NB4 (cell line): Measurements from ENCODE around the gene FIBCD1.

ENCODE experiments used
- DNase-seq: peaks from one replicate; pipeline ENCODE4 v3.0.0; 2010; ENCODE audit warnings: low read depth
- H3K4me3 ChIP-seq: one replicate; pipeline ENCODE4 v1.5.1; 2011; ENCODE audit warnings: mild to moderate bottlenecking, low read depth, low read length, moderate library complexity
- MYC ChIP-seq: IDR thresholded peaks from 2 replicates; pipeline ENCODE4 v1.6.1; 2011; ENCODE audit warnings: low read depth, low read length
- POLR2A ChIP-seq: IDR thresholded peaks from 2 replicates; pipeline ENCODE4 v1.6.1; 2011; ENCODE audit warnings: mild to moderate bottlenecking; ENCODE audit not compliant: insufficient read length; ENCODE audit errors: extremely low read depth
- TF ChIP-seq, protein P1 (sequence below): IDR thresholded peaks from one replicate; pipeline ENCODE4 v1.5.1; 2012; ENCODE audit warnings: low read depth, low read length
- TF ChIP-seq, protein P2 (sequence below): IDR thresholded peaks from 2 replicates; pipeline ENCODE4 v1.6.1; 2011; ENCODE audit warnings: low read depth, low read length

Gene FIBCD1, protein sequence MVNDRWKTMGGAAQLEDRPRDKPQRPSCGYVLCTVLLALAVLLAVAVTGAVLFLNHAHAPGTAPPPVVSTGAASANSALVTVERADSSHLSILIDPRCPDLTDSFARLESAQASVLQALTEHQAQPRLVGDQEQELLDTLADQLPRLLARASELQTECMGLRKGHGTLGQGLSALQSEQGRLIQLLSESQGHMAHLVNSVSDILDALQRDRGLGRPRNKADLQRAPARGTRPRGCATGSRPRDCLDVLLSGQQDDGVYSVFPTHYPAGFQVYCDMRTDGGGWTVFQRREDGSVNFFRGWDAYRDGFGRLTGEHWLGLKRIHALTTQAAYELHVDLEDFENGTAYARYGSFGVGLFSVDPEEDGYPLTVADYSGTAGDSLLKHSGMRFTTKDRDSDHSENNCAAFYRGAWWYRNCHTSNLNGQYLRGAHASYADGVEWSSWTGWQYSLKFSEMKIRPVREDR

DNA sequence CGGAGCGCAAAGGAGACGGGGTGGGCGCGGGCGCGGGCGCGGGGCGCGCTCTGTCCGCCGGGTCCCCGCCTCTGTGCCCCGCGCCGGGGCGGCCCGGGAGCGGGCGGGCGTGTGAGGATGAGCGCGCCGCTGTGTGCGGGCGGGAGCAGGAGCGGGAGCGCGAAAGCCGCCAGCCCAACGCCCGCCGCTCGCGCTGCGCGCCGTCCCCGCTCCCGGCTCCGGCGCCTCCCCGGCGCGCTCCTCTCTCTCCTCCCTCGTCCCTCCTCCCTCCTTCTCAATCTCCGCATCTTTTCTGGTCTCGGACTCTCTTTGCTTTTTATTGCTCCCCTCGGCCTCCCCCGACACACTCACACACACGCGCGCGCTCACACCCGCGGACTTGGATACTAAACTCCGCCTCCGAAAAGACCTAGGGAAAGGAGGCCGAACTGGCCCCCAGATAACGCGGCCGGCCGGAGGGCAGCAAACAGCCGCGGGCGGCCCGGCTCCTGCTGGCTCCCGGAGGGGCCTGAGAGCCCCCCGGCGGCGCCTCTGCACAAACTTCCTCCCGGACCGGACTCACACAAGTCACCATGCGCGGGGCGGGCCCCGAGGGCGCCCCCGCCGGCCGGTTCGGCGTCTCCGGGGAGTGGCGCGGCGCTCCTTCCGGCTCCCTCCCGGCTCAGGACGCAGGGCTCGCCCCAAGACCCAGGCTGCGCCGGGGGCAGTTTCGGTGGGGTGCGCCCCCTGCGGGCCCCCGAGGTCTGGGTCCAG, at the start of gene FIBCD1:
Gene FIBCD1 (minus strand): TSS at position 596 of the 753 bp plus-strand sequence. CDS start 640 bp downstream, outside the sequence.
- peak within 1 kb of the TSS; percentile 38 for H3K4me3 ChIP-seq
- TF ChIP-seq, protein P1, sequence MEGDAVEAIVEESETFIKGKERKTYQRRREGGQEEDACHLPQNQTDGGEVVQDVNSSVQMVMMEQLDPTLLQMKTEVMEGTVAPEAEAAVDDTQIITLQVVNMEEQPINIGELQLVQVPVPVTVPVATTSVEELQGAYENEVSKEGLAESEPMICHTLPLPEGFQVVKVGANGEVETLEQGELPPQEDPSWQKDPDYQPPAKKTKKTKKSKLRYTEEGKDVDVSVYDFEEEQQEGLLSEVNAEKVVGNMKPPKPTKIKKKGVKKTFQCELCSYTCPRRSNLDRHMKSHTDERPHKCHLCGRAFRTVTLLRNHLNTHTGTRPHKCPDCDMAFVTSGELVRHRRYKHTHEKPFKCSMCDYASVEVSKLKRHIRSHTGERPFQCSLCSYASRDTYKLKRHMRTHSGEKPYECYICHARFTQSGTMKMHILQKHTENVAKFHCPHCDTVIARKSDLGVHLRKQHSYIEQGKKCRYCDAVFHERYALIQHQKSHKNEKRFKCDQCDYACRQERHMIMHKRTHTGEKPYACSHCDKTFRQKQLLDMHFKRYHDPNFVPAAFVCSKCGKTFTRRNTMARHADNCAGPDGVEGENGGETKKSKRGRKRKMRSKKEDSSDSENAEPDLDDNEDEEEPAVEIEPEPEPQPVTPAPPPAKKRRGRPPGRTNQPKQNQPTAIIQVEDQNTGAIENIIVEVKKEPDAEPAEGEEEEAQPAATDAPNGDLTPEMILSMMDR, result peak; percentile 43
- no peak for TF ChIP-seq POLR2A
- no peak; the same call in 1 of the 2 replicates for TF ChIP-seq MYC
- TF ChIP-seq, protein P2, sequence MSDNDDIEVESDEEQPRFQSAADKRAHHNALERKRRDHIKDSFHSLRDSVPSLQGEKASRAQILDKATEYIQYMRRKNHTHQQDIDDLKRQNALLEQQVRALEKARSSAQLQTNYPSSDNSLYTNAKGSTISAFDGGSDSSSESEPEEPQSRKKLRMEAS, result peak; percentile 44; the same call in 1 of the 2 replicates
- DNase-seq, result peak; percentile 82

DNA sequence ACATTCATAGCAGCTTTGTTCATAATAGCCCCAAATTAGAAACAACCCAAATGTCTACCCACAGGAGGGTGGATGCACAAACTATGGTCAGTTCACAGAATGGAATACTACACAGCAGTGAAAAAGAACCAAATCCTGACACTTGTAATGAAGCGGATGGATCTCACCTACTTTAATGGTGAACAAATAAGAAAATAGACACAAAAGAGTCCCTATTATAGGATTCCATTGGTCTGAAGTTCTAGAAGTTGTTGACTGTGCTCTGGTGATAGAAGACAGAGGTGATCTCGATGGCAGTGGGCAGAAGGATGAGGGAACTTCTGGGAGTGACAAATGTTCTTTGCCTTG, 49.3 kb upstream of the FIBCD1 start:
- TF ChIP-seq POLR2A (no peak), MYC (no peak)
- TF ChIP-seq, protein P2, result no peak
- TF ChIP-seq, protein P1, result no peak
- H3K4me3 ChIP-seq, result no peak overlapping the region
- no peak for DNase-seq

DNA sequence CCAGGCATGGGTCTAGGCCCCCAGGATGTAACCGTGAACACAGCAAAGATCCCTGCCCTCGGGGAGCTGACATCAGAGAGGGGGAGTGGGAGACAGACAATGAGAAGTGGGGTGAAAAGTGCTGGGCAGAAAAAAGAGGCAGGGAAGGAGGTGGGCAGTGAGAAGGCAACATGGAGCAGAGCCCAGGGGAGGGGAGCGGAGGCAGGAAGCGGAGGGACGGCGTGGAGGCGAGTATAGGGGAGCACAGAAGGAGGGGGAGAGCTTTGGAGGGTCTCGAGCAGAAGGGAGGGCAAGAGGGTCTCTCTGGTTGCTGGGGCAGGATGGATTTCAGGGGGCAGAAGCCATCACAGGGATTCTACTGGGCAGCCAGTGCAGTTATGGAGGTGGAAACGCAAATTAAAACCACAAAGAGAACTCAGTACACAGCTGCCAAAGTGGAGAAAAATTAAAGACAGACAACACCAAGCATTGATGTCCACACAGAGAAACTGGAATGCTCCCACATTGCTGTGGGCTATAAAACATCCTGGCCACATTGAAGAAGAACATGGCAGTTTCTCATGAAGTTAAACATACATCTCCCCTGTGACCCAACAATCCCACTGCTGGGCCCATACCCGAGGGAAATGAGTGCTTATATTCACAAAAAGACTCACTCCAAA, 48.8 kb upstream of the FIBCD1 start:
- TF ChIP-seq, protein P1, result no peak
- TF ChIP-seq, protein P2, result no peak
- TF ChIP-seq POLR2A (no peak), MYC (no peak)
- H3K4me3 ChIP-seq, result no peak overlapping the region
- no peak for DNase-seq

DNA sequence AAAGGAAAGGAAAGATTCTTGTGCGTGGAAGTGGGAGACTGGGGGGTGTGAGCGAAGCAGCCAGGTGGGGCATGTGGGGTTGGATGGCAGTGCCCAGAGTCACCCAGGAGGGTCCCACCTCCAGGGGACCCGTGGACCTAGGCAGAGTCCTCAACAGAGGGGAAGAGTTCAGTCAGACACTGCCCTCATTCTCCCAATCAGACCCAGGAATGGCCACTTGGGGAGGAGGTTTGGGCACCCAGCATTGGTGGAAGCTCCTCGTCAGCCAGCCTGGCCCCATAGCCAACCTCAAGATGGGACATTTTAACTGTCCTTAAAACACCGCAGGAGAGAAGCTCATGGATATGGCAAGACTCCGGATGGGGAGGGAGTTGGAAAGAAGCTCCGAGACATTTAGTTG, 48.0 kb upstream of the FIBCD1 start:
- DNase-seq, result no peak
- H3K4me3 ChIP-seq, result no peak overlapping the region
- TF ChIP-seq, protein P1, result no peak
- no peak for TF ChIP-seq POLR2A
- TF ChIP-seq MYC, result no peak
- TF ChIP-seq, protein P2, result no peak

DNA sequence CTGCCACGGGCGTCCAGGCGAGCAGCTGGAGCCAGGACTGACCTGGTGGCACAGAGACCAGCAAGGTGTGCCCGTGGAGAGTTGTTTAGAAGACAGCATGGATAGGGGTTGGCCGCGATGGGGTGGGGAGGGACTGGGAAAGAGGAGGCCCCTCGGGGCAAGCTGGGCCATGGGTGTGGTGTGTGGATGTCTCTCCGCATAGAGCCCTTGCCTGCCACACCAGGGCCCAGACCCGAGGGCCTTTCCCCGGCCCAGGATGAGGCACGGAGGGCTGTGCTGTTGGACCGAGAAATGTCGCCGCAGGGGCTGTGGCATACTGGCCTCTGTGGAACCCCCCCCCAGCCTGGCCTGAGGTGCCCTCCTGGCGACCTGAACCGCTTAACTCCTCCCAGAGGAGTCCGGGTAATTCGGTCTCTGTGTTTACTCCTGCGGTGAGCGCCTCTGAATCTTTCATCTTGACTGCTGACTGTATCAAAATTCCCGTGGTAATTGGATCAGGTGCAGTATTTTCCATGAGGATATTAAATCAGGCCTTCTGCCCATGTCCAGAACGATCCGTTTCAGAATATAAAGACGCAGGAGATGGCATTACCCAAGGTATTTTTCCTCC, 47.4 kb upstream of the FIBCD1 start:
- no peak for DNase-seq
- TF ChIP-seq MYC (no peak), POLR2A (no peak)
- TF ChIP-seq, protein P1, result no peak
- TF ChIP-seq, protein P2, result no peak
- no peak overlapping the region for H3K4me3 ChIP-seq
